ENCODE measurements around the gene CFAP69.
"Not testable (repeated sequence)": the region's sequence is repeated elsewhere in the genome, so short reads cannot be mapped to it uniquely, and the experiment has no call there.

DNA sequence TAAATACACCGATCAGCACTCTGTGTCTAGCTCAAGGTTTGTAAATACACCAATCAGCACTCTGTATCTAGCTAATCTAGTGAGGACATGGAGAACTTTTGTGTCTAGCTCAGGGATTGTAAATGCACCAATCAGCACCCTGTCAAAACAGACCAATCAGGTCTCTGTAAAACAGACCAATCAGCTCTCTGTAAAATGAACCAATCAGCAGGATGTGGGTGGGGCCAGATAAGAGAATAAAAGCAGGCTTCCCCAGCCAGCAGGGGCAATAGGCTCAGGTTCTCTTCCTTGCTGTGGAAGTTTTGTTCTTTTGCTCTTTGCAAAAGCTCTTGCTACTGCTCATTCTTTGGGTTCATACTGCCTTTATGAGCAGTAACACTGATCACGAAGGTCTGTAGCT, 90.0 kb downstream of the CFAP69 start:
- TF ChIP-seq, protein P1, sequence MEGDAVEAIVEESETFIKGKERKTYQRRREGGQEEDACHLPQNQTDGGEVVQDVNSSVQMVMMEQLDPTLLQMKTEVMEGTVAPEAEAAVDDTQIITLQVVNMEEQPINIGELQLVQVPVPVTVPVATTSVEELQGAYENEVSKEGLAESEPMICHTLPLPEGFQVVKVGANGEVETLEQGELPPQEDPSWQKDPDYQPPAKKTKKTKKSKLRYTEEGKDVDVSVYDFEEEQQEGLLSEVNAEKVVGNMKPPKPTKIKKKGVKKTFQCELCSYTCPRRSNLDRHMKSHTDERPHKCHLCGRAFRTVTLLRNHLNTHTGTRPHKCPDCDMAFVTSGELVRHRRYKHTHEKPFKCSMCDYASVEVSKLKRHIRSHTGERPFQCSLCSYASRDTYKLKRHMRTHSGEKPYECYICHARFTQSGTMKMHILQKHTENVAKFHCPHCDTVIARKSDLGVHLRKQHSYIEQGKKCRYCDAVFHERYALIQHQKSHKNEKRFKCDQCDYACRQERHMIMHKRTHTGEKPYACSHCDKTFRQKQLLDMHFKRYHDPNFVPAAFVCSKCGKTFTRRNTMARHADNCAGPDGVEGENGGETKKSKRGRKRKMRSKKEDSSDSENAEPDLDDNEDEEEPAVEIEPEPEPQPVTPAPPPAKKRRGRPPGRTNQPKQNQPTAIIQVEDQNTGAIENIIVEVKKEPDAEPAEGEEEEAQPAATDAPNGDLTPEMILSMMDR (conservative IDR thresholded peaks at IDR 0.05; ENCODE audit: low read depth, low read length) = not testable (repeated sequence)
- not testable (repeated sequence) for TF ChIP-seq EZH2 (IDR thresholded peaks at IDR 0.05; ENCODE audit: borderline replicate concordance, low read depth, low read length, poor library complexity, severe bottlenecking)
